Activated CD4-positive, alpha-beta T cell treated with anti-CD3 and anti-CD28 coated beads, Interleukin-2, amount 10 ng/mL, durations not matched to agents 24 days and 14 days (primary cell): ENCODE results near the gene GBF1. TPM values are rescaled to one million over a fixed set of nuclear protein-coding genes. Genes with fewer than 3 reads are reported as not detected.
"Not testable (repeated sequence)": the region's sequence is repeated elsewhere in the genome, so short reads cannot be mapped to it uniquely, and the experiment has no call there.

Source experiments
- DNase-seq: peaks from one replicate; pipeline ENCODE4 v3.0.0; 2022
- H3K27ac Mint-ChIP-seq: one replicate; pipeline ENCODE4 v1.8.0; 2022; ENCODE audit warnings: mild to moderate bottlenecking, mixed read lengths
- H3K27me3 Mint-ChIP-seq: one replicate; pipeline ENCODE4 v1.8.0; 2022; ENCODE audit warnings: mixed read lengths
- H3K36me3 Mint-ChIP-seq: one replicate; pipeline ENCODE4 v1.8.0; 2022; ENCODE audit warnings: low read depth, mild to moderate bottlenecking, mixed read lengths
- H3K4me1 Mint-ChIP-seq: one replicate; pipeline ENCODE4 v1.8.0; 2021; ENCODE audit warnings: mixed read lengths
- H3K4me3 Mint-ChIP-seq: one replicate; pipeline ENCODE4 v1.8.0; 2022; ENCODE audit warnings: mild to moderate bottlenecking, moderate library complexity, mixed read lengths
- H3K9me3 Mint-ChIP-seq: one replicate; pipeline ENCODE4 v1.8.0; 2021; ENCODE audit warnings: mixed read lengths
- intact Hi-C: fragments of 100-400 bp; cut with micrococcal nuclease; formaldehyde crosslinking; loops from one replicate; pipeline ENCODE4 v1.15.1; 2023
- total RNA-seq: library from RNA; stranded (reverse); gene quantifications from 2 replicates; pipeline ENCODE4 v1.2.3, GENCODE V29; 2022

GBF1 gene
- total RNA-seq, 1 donor from 2014 or later: 47.7 TPM

DNA sequence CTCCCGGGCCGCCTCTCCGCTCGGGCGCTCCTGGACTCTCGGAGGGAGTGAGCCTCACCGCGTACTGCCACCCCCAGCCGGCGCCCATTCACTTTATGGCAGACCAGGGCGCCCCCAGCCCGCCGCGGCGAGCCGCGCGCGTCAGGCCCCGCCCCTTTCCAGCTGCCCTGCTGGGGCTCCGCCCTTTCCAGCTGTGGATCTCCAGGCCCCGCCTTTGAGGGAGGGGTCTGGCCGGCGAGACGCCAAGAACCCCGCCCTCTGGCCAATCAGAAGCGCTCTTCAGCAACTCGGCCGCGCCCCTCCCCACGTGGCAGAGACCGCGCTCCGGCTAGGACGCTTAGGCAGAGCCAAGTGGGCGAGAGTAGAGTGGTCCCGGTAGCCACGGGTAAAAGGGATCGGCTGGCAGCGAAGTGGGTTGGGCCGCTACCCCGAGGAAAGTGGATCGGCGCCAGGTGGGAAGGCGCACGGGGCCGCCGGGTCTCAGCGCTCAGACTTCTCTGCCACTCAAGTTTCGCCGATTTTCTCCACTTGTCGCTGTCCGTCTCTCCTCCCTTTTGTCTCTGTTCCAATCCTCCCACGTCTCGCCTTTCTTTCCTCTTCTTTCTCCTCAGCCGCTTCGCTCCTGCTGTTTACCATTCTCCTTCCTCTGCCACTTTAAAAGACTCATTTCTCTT is 3.8 kb upstream of the GBF1 start, which contains the start of gene PITX3:
Gene PITX3, minus strand, starts transcription at position 69 of the 674 bp plus-strand sequence. CDS start 9,432 bp downstream, outside the sequence.
- H3K9me3 Mint-ChIP-seq: no peaks in the 10 kb centered on the region
- H3K27ac Mint-ChIP-seq: peak within 1 kb of the TSS; percentile 14
- H3K4me3 Mint-ChIP-seq: peak within 1 kb of the TSS; percentile 86
- peaks cover 5% of the 10 kb centered on the region for H3K36me3 Mint-ChIP-seq
- peaks cover 21% of the 10 kb centered on the region for H3K4me1 Mint-ChIP-seq
- DNase-seq: peak; percentile 98
- peaks cover 45% of the 10 kb centered on the region for H3K27me3 Mint-ChIP-seq
- intact Hi-C loops: loop anchor here (1.0 to 2.0 kb wide), 2 partner anchors 10 to 261 kb away; partner anchors contain the start of genes ACTR1A and SUFU

DNA sequence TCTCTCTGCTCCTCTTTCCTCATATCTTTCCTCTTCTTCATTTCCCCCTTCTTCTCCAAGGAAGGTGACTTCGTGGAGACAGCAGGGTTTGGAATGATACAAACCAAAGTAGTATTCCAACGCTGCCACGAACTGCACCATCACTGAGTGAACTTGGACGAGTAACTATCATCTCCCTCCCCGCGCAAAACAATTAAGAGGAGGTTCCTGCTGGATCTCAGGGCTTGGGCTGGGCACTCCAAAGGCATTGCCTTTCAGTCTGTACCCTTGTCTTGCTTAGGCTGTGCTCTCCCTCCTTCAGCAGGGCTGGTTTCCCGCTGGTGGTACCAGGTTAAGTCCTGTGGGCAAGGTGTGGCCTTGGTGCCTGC is 3.2 kb upstream of the GBF1 start:
- DNase-seq: no peak
- Mint-ChIP-seq H3K27ac (peak overlapping the region; percentile 14), H3K9me3 (no peaks in the 10 kb centered on the region), H3K4me3 (peak overlapping the region; percentile 86), H3K4me1 (peaks cover 26% of the 10 kb centered on the region), H3K36me3 (peaks cover 8% of the 10 kb centered on the region), H3K27me3 (peaks cover 40% of the 10 kb centered on the region)
- intact Hi-C loops: no loop called here

DNA sequence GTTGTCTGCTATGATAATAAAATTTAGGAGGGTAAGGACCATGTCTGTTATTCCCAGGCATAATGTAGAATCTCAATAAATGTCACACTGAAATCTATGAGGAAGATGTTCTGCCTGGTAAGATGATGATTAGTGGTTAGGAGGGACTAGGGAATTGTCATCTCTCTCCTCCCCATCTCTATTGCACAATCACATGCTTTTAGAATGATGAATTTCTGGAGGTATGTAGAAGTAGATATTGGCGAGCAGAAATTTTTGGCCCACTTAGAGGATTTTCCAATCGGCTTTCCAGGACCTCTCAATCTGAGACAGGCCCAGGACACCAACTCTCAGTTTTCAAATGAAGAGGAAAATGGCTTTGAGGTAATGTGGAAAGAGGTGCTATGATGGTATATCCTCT is 2.0 kb upstream of the GBF1 start:
- Mint-ChIP-seq H3K4me1 (peaks cover 36% of the 10 kb centered on the region), H3K4me3 (peak overlapping the region; percentile 8), H3K36me3 (peaks cover 14% of the 10 kb centered on the region), H3K9me3 (no peaks in the 10 kb centered on the region), H3K27ac (no peak overlapping the region), H3K27me3 (peaks cover 34% of the 10 kb centered on the region)
- no peak for DNase-seq
- intact Hi-C loops: no loop called here

DNA sequence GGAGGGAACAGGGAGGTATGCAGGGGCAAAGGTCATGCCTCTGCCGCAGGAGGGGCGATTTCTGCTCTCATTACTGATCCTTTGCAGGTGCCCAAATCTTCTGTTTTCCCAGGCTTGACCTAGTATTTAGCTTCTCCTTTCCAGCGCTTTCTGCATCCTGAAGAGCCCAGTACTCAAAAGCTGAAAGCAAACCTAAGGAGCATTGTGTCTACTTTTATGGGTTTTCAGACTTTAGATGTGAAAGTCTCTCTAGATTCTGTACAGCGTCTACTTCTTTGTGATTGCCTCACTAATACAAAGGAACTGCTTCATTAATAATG is 560 bp downstream of the GBF1 start:
- intact Hi-C loops: loop anchor here (1.0 kb wide), 4 partner anchors 17 to 468 kb away; partner anchors contain the start of genes ARL3, NFKB2 and SFXN2
- peak overlapping the region; percentile 94 for H3K27ac Mint-ChIP-seq
- peaks cover 10% of the 10 kb centered on the region for H3K27me3 Mint-ChIP-seq
- DNase-seq: no peak
- H3K4me1 Mint-ChIP-seq: peaks cover 39% of the 10 kb centered on the region
- H3K4me3 Mint-ChIP-seq: peak overlapping the region; percentile 100
- H3K9me3 Mint-ChIP-seq: no peaks in the 10 kb centered on the region
- H3K36me3 Mint-ChIP-seq: peaks cover 27% of the 10 kb centered on the region

DNA sequence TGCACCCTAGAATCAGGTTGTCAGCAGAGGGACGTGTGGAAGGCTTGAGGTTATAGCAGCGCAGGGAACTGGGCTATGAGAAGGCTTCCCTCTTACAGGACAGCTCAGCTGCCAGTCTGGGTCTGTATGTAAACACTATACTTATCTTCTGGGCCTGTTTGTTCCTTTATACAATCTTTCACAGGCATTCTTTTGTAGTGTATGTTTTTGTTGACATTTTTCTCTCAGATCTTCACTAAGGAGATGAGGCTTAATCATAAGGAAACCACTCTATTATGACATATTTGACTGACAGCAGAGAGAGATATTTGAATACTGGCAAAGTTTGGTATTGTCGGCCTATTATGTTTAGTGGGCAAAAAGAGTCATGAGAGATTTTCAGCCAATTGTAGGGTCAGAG is 929 bp downstream of the GBF1 start:
- intact Hi-C loops: no loop called here
- no peak for DNase-seq
- peak overlapping the region; percentile 100 for H3K4me3 Mint-ChIP-seq
- H3K4me1 Mint-ChIP-seq: peaks cover 38% of the 10 kb centered on the region
- H3K36me3 Mint-ChIP-seq: peaks cover 27% of the 10 kb centered on the region
- no peaks in the 10 kb centered on the region for H3K9me3 Mint-ChIP-seq
- peak overlapping the region; percentile 94 for H3K27ac Mint-ChIP-seq
- peaks cover 7% of the 10 kb centered on the region for H3K27me3 Mint-ChIP-seq

DNA sequence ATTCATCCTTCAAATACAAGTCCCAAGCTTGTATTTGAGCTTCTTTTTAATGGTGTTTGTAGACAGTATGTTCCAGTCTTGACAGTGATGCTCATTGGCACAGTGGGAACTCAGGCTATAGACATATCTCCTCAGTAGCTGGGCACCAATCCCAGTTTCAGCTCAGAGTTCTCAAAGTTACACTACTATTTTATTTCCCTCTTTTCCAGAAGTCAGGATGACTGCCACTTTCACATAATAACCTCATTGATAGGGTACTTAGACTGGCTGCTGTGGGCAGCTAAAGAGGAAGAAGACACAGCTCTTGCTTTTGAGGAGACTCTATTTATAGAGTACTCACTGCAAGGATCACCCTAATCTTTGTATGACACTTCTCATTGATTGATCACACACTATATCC is 2.4 kb downstream of the GBF1 start:
- Mint-ChIP-seq H3K4me3 (peak overlapping the region; percentile 8), H3K4me1 (peaks cover 35% of the 10 kb centered on the region), H3K27ac (no peak overlapping the region), H3K36me3 (peaks cover 29% of the 10 kb centered on the region), H3K27me3 (no peaks in the 10 kb centered on the region), H3K9me3 (no peaks in the 10 kb centered on the region)
- intact Hi-C loops: loop anchor here (1.0 kb wide), 1 partner anchor 38 kb away; no protein-coding TSS in a partner anchor
- DNase-seq: no peak

DNA sequence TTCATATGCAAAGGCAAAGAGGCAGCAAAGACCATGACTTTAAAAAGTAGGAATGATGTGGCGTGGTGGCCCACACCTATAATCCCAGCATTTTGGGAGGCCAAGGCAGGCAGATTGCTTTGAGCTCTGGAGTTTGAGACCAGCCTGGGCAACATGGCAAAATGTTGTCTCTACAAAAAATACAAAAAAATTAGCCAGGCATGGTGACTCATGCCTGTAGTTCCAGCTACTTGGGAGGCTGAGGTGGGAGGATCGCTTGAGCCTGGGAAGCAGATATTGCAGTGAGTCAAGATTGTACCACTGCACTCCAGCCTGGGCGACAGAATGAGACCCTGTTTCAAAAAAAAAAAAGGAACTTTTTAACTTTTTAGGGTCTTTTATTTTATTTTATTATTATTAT is 7.2 kb downstream of the GBF1 start:
- H3K4me3 Mint-ChIP-seq, H3K9me3 Mint-ChIP-seq, H3K27me3 Mint-ChIP-seq, H3K27ac Mint-ChIP-seq, DNase-seq, intact Hi-C loops: not testable (repeated sequence)
- peaks cover 23% of the 10 kb centered on the region for H3K36me3 Mint-ChIP-seq
- peaks cover 16% of the 10 kb centered on the region for H3K4me1 Mint-ChIP-seq

DNA sequence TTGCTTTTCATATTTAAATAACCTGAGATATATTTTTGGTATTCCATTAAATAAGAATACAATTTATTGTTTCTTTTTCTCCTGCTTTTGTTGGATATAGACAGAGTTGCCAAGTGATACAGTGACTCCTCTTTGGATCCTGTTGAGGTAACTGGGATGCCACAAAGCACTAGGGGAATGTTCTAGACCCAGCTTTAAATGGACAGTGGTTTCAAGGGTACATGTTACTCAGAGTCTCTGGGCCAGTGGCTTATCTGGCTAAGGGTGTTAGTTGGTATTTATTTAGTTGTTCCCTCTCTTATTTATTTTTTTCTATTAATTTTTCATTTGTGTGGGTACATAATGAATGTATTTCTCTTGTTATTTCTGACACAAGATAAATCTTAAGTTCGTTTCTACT is 9.1 kb downstream of the GBF1 start:
- Mint-ChIP-seq H3K27me3 (no peaks in the 10 kb centered on the region), H3K27ac (no peak overlapping the region), H3K4me1 (peaks cover 7% of the 10 kb centered on the region), H3K9me3 (no peaks in the 10 kb centered on the region), H3K4me3 (no peak overlapping the region), H3K36me3 (peaks cover 15% of the 10 kb centered on the region)
- DNase-seq: no peak
- intact Hi-C loops: no loop called here

DNA sequence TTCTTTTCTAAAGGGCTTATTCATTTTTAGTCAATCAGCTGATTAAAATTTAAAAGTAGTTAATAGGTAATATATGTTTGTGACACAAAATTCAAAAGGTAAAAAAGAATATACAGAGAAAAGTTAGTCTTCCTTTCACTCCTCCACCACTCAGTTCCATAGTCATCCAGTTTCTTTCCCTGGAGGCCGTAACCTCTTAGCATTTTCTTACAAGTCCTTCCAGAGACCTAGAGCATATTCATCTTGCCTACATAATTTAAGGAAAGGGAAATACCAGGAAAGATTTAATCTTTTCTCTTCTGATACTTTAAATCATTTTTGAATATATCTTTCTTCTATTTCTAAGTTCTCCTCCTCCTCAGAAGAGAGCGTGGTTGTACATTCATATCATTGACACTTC is 10.1 kb downstream of the GBF1 start:
- H3K4me3 Mint-ChIP-seq: no peak overlapping the region
- no peak for DNase-seq
- intact Hi-C loops: no loop called here
- no peak overlapping the region for H3K27ac Mint-ChIP-seq
- H3K27me3 Mint-ChIP-seq: no peaks in the 10 kb centered on the region
- peaks cover 7% of the 10 kb centered on the region for H3K4me1 Mint-ChIP-seq
- H3K36me3 Mint-ChIP-seq: peaks cover 18% of the 10 kb centered on the region
- H3K9me3 Mint-ChIP-seq: no peaks in the 10 kb centered on the region

DNA sequence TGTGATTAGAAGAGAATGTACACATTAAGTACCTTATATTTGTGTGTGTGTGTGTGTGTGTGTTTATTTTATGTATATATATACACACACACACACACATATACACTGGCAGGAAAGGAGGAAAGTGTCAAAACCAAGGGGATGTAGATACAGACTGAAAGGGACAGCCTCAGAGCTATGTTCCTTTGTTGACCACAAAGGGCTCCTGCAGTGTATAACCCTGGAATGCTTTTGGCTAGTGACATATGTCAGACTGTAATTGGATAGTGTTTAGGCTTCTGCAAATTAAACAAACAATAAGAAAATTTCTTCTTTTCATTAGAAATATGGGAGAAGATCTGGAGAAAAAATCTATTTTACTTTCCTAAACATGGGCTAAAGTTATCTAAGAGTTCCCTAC is 15.9 kb downstream of the GBF1 start:
- no peaks in the 10 kb centered on the region for H3K9me3 Mint-ChIP-seq
- peaks cover 41% of the 10 kb centered on the region for H3K36me3 Mint-ChIP-seq
- H3K27me3 Mint-ChIP-seq: no peaks in the 10 kb centered on the region
- intact Hi-C loops: no loop called here
- H3K4me3 Mint-ChIP-seq: no peak overlapping the region
- peaks cover 10% of the 10 kb centered on the region for H3K4me1 Mint-ChIP-seq
- no peak overlapping the region for H3K27ac Mint-ChIP-seq
- DNase-seq: no peak

DNA sequence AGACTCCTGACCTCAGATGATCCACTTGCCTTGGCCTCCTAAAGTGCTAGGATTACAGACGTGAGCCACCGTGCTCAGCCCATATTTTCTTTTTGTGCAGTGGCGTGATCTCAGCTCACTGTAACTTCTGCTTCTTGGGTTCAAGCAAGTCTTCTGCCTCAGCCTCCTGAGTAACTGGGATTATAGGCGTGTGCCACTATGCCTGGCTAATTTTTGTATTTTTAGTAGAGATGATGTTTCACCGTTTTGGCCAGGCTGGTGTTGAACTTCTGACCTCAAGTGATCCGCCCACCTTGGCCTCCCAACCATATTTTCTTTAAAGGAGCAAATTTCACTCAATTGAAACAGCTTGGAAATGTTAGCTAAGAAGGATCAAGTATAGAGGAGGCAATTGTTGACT is 16.5 kb downstream of the GBF1 start:
- Mint-ChIP-seq H3K9me3 (no peaks in the 10 kb centered on the region), H3K36me3 (peaks cover 41% of the 10 kb centered on the region), H3K27ac (no peak overlapping the region), H3K4me1 (peaks cover 10% of the 10 kb centered on the region), H3K4me3 (no peak overlapping the region), H3K27me3 (no peaks in the 10 kb centered on the region)
- no peak for DNase-seq
- intact Hi-C loops: no loop called here

DNA sequence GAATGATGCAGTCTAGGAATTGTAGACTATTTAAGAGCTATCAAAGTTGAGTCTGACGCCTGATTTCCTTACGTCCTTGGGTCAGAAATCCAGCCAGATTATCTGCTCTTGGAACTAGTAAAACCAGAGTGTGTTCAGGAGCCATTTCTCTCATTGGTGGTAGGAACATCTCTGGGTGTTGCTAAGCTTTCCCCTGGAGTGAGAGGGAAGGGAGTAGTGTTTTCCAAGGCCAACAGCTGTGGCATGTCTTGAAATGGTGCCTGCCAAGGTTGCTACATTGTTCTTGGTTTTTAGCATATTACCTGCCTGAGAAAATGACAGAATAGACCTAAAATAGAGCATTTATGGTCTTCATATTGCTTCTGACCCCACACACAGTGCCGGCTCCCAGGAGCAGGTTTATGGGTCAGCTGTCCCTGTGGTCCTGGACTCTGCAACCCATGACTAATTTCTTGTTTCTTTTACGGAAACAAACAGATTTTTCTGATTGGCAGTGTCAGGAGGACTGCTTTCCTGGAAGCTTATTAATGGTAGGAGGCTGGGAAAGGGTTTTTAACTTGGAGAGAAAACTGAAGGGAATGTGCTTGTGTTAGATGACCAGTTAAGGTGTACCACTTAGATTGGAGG is 17.5 kb downstream of the GBF1 start:
- Mint-ChIP-seq H3K36me3 (peaks cover 45% of the 10 kb centered on the region), H3K27me3 (no peaks in the 10 kb centered on the region), H3K9me3 (no peaks in the 10 kb centered on the region), H3K4me1 (peaks cover 15% of the 10 kb centered on the region), H3K27ac (no peak overlapping the region), H3K4me3 (no peak overlapping the region)
- no peak for DNase-seq
- intact Hi-C loops: no loop called here

DNA sequence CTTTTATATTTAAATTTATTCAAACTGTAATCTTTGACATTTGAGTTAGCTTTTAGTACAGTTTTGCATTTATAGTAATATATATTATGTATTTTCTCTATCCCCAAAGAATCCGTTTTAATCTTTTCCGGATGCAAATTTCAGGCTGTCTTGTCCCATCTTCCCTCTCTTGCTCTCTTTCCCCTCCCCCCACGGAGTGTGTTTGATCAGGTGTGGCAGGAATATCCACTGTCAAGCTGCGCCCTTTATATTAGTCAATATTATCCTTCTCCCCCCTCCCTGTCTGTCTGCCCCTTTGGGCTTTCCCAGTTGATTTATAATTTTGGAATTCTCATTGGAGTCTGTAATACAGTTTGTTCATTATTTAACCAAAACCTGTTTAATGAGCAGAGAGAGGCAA is 19.0 kb downstream of the GBF1 start:
- Mint-ChIP-seq H3K27ac (no peak overlapping the region), H3K36me3 (peaks cover 45% of the 10 kb centered on the region), H3K9me3 (no peaks in the 10 kb centered on the region), H3K27me3 (no peaks in the 10 kb centered on the region), H3K4me3 (no peak overlapping the region), H3K4me1 (peaks cover 27% of the 10 kb centered on the region)
- DNase-seq: no peak
- intact Hi-C loops: no loop called here

DNA sequence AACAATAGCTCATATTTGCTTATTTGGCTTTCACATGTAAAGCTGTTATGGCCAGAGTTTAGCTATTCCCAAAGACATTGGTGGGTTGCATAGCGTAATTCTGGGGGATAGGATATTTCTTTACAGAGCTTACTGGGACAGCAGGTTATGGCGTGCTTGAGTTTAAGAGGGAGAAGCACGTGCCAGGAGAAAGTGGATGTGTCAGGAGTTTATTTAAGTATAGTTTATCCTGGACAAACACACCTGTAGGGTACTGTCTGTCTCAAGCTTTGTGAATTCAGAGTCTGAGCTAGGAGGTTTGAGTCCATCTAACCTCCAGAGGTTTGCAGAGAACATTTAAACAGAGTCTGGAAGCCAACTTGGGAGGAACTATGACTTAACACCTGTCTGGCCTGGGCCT is 21.3 kb downstream of the GBF1 start:
- no peaks in the 10 kb centered on the region for H3K27me3 Mint-ChIP-seq
- no peak overlapping the region for H3K27ac Mint-ChIP-seq
- DNase-seq: no peak
- no peaks in the 10 kb centered on the region for H3K9me3 Mint-ChIP-seq
- peaks cover 26% of the 10 kb centered on the region for H3K4me1 Mint-ChIP-seq
- intact Hi-C loops: no loop called here
- H3K4me3 Mint-ChIP-seq: no peak overlapping the region
- H3K36me3 Mint-ChIP-seq: peaks cover 32% of the 10 kb centered on the region
